SK-N-SH (cell line): ENCODE measurements around the gene CILP. TPM values are rescaled to one million over a fixed set of nuclear protein-coding genes. Genes with fewer than 3 reads are reported as not detected.

Experiments used
- CTCF ChIA-PET: fragments of 300-600, 350-600 bp; formaldehyde crosslinking; extraction: SDS; loops from one replicate; lab custom pipeline; 2021; lab: Yijun Ruan, JAX
- POLR2A ChIA-PET: fragments of 350-600 bp; sonication (Branson Sonifier 250); formaldehyde crosslinking; extraction: SDS; loops from one replicate; lab custom pipeline; 2020; ENCODE audit warnings: antibody characterized with exemption, inconsistent platforms; lab: Yijun Ruan, JAX
- DNase-seq: peaks from one replicate; pipeline ENCODE4 v3.0.0; 2012
- H2AFZ ChIP-seq: fragments of 200-600 bp; sonication (generic); 2 replicates; pipeline ENCODE4 v1.8.1; 2016; ENCODE audit warnings: antibody characterized with exemption, mild to moderate bottlenecking, low read depth
- H3F3A ChIP-seq: fragments of 200-600 bp; sonication (generic); replicated peaks from 2 replicates; pipeline ENCODE3; 2016; ENCODE audit warnings: antibody characterized with exemption, mild to moderate bottlenecking; ENCODE audit not compliant: insufficient read depth
- H3K27ac ChIP-seq, 2 experiments: fragments of 200-500 bp in 1 of 2; fragments of 200-600 bp in 1 of 2; sonication (Bioruptor generic) in 1 of 2; sonication (generic), shearing (Covaris generic) in 1 of 2; 2 replicates each; pipeline versions ENCODE4 v1.5.1 to v1.6.1; 2014 to 2016; ENCODE audit warnings: low read depth in 2 of 2, inconsistent platforms in 1 of 2, low read length in 1 of 2, mild to moderate bottlenecking in 1 of 2, mixed read lengths in 1 of 2
- H3K27me3 ChIP-seq: fragments of 200-600 bp; sonication (generic), shearing (Covaris generic); 2 replicates; pipeline ENCODE4 v1.6.1; 2016; ENCODE audit warnings: mixed run types; ENCODE audit not compliant: insufficient read depth
- H3K36me3 ChIP-seq, 2 experiments: fragments of 200-500 bp in 1 of 2; fragments of 200-600 bp in 1 of 2; sonication (Bioruptor generic) in 1 of 2; sonication (generic) in 1 of 2; replicated peaks in 1 of 2; 2 replicates each; pipeline versions ENCODE3 to v1.5.1; 2014 to 2016; ENCODE audit warnings: low read length in 1 of 2, mild to moderate bottlenecking in 1 of 2; ENCODE audit not compliant: insufficient read depth in 2 of 2, control insufficient read depth in 1 of 2
- H3K4me1 ChIP-seq, 2 experiments: fragments of 200-500 bp in 1 of 2; fragments of 200-600 bp in 1 of 2; sonication (Bioruptor generic) in 1 of 2; sonication (generic), shearing (Covaris generic) in 1 of 2; 2 replicates each; pipeline versions ENCODE4 v1.5.1 to v1.6.1; 2014 to 2016; ENCODE audit warnings: low read depth in 1 of 2, low read length in 1 of 2, mixed run types in 1 of 2; ENCODE audit not compliant: insufficient read depth in 2 of 2, control insufficient read depth in 1 of 2
- H3K4me2 ChIP-seq: fragments of 200-600 bp; sonication (generic), shearing (Covaris generic); 2 replicates; pipeline ENCODE4 v1.6.1; 2017; ENCODE audit warnings: mixed run types
- H3K4me3 ChIP-seq, 2 experiments: fragments of 200-500 bp in 1 of 2; fragments of 200-600 bp in 1 of 2; sonication (Bioruptor generic) in 1 of 2; sonication (generic), shearing (Covaris generic) in 1 of 2; 2 replicates each; pipeline versions ENCODE4 v1.5.1 to v1.8.1; 2014 to 2016; ENCODE audit warnings: low read depth in 2 of 2, inconsistent platforms in 1 of 2, low read length in 1 of 2, mild to moderate bottlenecking in 1 of 2, mixed read lengths in 1 of 2, moderate library complexity in 1 of 2
- H3K79me2 ChIP-seq: fragments of 200-600 bp; sonication (generic); 2 replicates; pipeline ENCODE4 v1.8.1; 2017; ENCODE audit warnings: mild to moderate bottlenecking; ENCODE audit not compliant: insufficient read depth
- H3K9ac ChIP-seq: fragments of 200-600 bp; sonication (generic); 2 replicates; pipeline ENCODE4 v1.6.1; 2017; ENCODE audit warnings: mixed run types
- H3K9me2 ChIP-seq: fragments of 200-600 bp; sonication (generic); 2 replicates; pipeline ENCODE4 v1.6.1; 2017; ENCODE audit warnings: mixed run types
- H3K9me3 ChIP-seq: fragments of 200-600 bp; sonication (generic); 2 replicates; pipeline ENCODE4 v1.6.1; 2017; ENCODE audit warnings: mixed run types, mild to moderate bottlenecking, moderate library complexity
- H4K20me1 ChIP-seq: fragments of 200-600 bp; sonication (generic); 2 replicates; pipeline ENCODE4 v1.6.1; 2017; ENCODE audit warnings: mild to moderate bottlenecking, mixed run types; ENCODE audit not compliant: insufficient read depth
- CHD2 ChIP-seq: fragments of 150-350 bp; IDR thresholded peaks from 2 replicates; pipeline ENCODE4 v1.6.1; 2018; ENCODE audit warnings: low read length; ENCODE audit not compliant: partially characterized antibody
- CTCF ChIP-seq: fragments of 200-600 bp; sonication (generic); IDR thresholded peaks from 2 replicates; pipeline ENCODE4 v1.6.1; 2017; ENCODE audit warnings: antibody characterized with exemption, mild to moderate bottlenecking, moderate library complexity
- FOXJ3 ChIP-seq: sonication (generic); formaldehyde crosslinking; IDR thresholded peaks from 2 replicates; pipeline ENCODE4 v1.5.1; 2020; ENCODE audit warnings: mild to moderate bottlenecking, missing genetic modification reagents
- GATA2 ChIP-seq: sonication (generic); formaldehyde crosslinking; IDR thresholded peaks from 2 replicates; pipeline ENCODE4 v1.5.0; 2020; ENCODE audit warnings: mild to moderate bottlenecking, missing genetic modification reagents
- MAX ChIP-seq: IDR thresholded peaks from 2 replicates; pipeline ENCODE4 v1.4.0; 2012; ENCODE audit warnings: low read depth
- MEF2A ChIP-seq: IDR thresholded peaks from 2 replicates; pipeline ENCODE4 v1.4.0; 2012; ENCODE audit warnings: low read depth, borderline replicate concordance
- RCOR1 ChIP-seq: fragments of 150-350 bp; IDR thresholded peaks from 2 replicates; pipeline ENCODE4 v1.6.1; 2017; ENCODE audit warnings: antibody characterized with exemption, low read length
- REST ChIP-seq: IDR thresholded peaks from 2 replicates; pipeline ENCODE4 v1.6.1; 2012; ENCODE audit warnings: mild to moderate bottlenecking, low read depth, low read length, moderate library complexity
- RFX5 ChIP-seq: IDR thresholded peaks from 2 replicates; pipeline ENCODE4 v1.6.1; 2012; ENCODE audit warnings: mild to moderate bottlenecking, improper control_type of control experiment, low read length
- SMC3 ChIP-seq: IDR thresholded peaks from 2 replicates; pipeline ENCODE4 v1.6.1; 2012; ENCODE audit warnings: low read depth, low read length, improper control_type of control experiment
- TCF12 ChIP-seq: IDR thresholded peaks from 2 replicates; pipeline ENCODE4 v1.4.0; 2012
- USF1 ChIP-seq: IDR thresholded peaks from 2 replicates; pipeline ENCODE4 v1.4.0; 2012; ENCODE audit warnings: low read depth, borderline replicate concordance
- USF2 ChIP-seq: fragments of 150-350 bp; IDR thresholded peaks from 2 replicates; pipeline ENCODE4 v1.6.1; 2017; ENCODE audit warnings: antibody characterized with exemption, low read length, low read depth, borderline replicate concordance
- ZBTB33 ChIP-seq: IDR thresholded peaks from 2 replicates; pipeline ENCODE4 v1.4.0; 2012; ENCODE audit warnings: low read depth, borderline replicate concordance
- WGBS: methylation state at CpG from one replicate; pipeline ENCODE4 v1.1.6; 2017; ENCODE audit warnings: low lambda C conversion rate; 5-methylcytosine and 5-hydroxymethylcytosine counted together
- polyA plus RNA-seq, 3 experiments: library from polyadenylated mRNA; depleted of rRNA; stranded (reverse); fragments of >200 nt; gene quantifications; 2 replicates each; pipeline ENCODE4 v1.2.3, GENCODE V29; 2012

The CILP gene
- polyA plus RNA-seq, 1 of the 3 experiments (the other 2 are of a cell fraction), result 0.03 TPM

- CTCF ChIA-PET, result interaction anchor here (1.0 to 1.9 kb wide), 2 partner anchors 22 to 64 kb away, joined by 3 to 9 read pairs; partner anchors contain the start of gene CLPX
- Histone ChIP-seq H3F3A (no peaks in the 10 kb centered on the region), H3K36me3 (no peaks in the 10 kb centered on the region), H4K20me1 (no peaks in the 10 kb centered on the region), H3K27me3 (no peaks in the 10 kb centered on the region), H3K9me3 (no peaks in the 10 kb centered on the region), H3K9me2 (no peaks in the 10 kb centered on the region), H3K4me3 (no peak overlapping the region), H3K27ac (no peak overlapping the region), H3K9ac (no peak overlapping the region), H2AFZ (no peak overlapping the region), H3K4me1 (no peaks in the 10 kb centered on the region; a peak in 1 of 4 replicates), H3K4me2 (no peak overlapping the region), H3K79me2 (no peaks in the 10 kb centered on the region)
- POLR2A ChIA-PET, result no interaction called here
- TF ChIP-seq SMC3 (no peak), CHD2 (no peak), RFX5 (no peak), CTCF (no peak), RCOR1 (no peak), TCF12 (no peak), USF1 (no peak), MEF2A (no peak), GATA2 (CRISPR knock-in tag) (no peak), USF2 (no peak), MAX (no peak), ZBTB33 (no peak), REST (no peak), FOXJ3 (CRISPR knock-in tag) (no peak)
- DNase-seq, result no peak
- WGBS, result 80% methylated on average over 9 of the region's 9 CpGs
These were observed 37.4 kb upstream of the CILP start for GRCh38 chr15:65248511-65249255.
